OCI-LY3 (cell line): ENCODE measurements around the gene CD247.

Experiments used
- H2AFZ ChIP-seq: fragments of 200-600, 300-600 bp; shearing (Covaris generic); 2 replicates; pipeline ENCODE4 v1.6.0; 2014; ENCODE audit warnings: antibody characterized with exemption, low read depth, low read length
- H3K27ac ChIP-seq: fragments of 200-600, 300-600 bp; sonication (generic); 2 replicates; pipeline ENCODE4 v1.5.1; 2014; ENCODE audit warnings: mild to moderate bottlenecking, low read length, moderate library complexity, mixed read lengths
- H3K27me3 ChIP-seq: fragments of 200-600, 300-600 bp; sonication (generic); 2 replicates; pipeline ENCODE4 v1.6.1; 2014; ENCODE audit warnings: low read depth, low read length, mixed read lengths
- H3K36me3 ChIP-seq: fragments of 200-600, 300-600 bp; sonication (generic); replicated peaks from 2 replicates; pipeline ENCODE3; 2014; ENCODE audit warnings: low read depth, low read length, mixed read lengths
- H3K4me1 ChIP-seq: fragments of 300-600, 200-600 bp; sonication (generic); 2 replicates; pipeline ENCODE4 v1.6.1; 2014; ENCODE audit warnings: low read length, mixed read lengths
- H3K4me2 ChIP-seq: fragments of 200-600, 300-600 bp; sonication (generic); 2 replicates; pipeline ENCODE4 v1.6.1; 2014; ENCODE audit warnings: low read length, mixed read lengths
- H3K4me3 ChIP-seq: fragments of 300-600, 200-600 bp; sonication (generic); 2 replicates; pipeline ENCODE4 v1.5.1; 2014; ENCODE audit warnings: antibody characterized with exemption, mild to moderate bottlenecking, low read length, moderate library complexity
- H3K79me2 ChIP-seq: fragments of 300-600, 200-600 bp; shearing (Covaris generic); 2 replicates; pipeline ENCODE4 v1.6.1; 2014; ENCODE audit warnings: mild to moderate bottlenecking, low read length, mixed read lengths
- H3K9ac ChIP-seq: fragments of 300-600, 200-600 bp; shearing (Covaris generic); 2 replicates; pipeline ENCODE4 v1.6.0; 2014; ENCODE audit warnings: mild to moderate bottlenecking, low read length, moderate library complexity
- H3K9me3 ChIP-seq: fragments of 200-600, 300-600 bp; shearing (Covaris generic); 2 replicates; pipeline ENCODE4 v1.6.1; 2014; ENCODE audit warnings: low read length, mixed read lengths; ENCODE audit not compliant: insufficient read depth
- H4K20me1 ChIP-seq: fragments of 200-600, 300-600 bp; sonication (generic); 2 replicates; pipeline ENCODE4 v1.6.1; 2016; ENCODE audit warnings: low read length, mixed read lengths; ENCODE audit not compliant: insufficient read depth
- CTCF ChIP-seq: fragments of 200-600, 300-600 bp; sonication (generic); IDR thresholded peaks from 2 replicates; pipeline ENCODE4 v1.5.1; 2014; ENCODE audit warnings: antibody characterized with exemption, low read length, low read depth
- EZH2phosphoT487 ChIP-seq: fragments of 200-600 bp; shearing (Covaris generic); IDR thresholded peaks from 2 replicates; pipeline ENCODE4 v1.6.1; 2018; ENCODE audit warnings: antibody characterized with exemption, mixed run types, low read depth

CD247 gene

GRCh38 chr1:167460836-167461235 is 57.5 kb downstream of the CD247 start:
- H3K9me3 ChIP-seq: no peaks in the 10 kb centered on the region
- H3K36me3 ChIP-seq: no peaks in the 10 kb centered on the region
- no peak overlapping the region for H3K9ac ChIP-seq
- TF ChIP-seq CTCF (no peak), EZH2phosphoT487 (no peak)
- H3K27me3 ChIP-seq: peaks cover 46% of the 10 kb centered on the region
- H3K4me1 ChIP-seq: peaks cover 4% of the 10 kb centered on the region; the same call in 1 of the 2 replicates
- H3K4me2 ChIP-seq: no peak overlapping the region
- no peaks in the 10 kb centered on the region for H3K79me2 ChIP-seq
- no peak overlapping the region for H3K27ac ChIP-seq
- no peak overlapping the region for H3K4me3 ChIP-seq
- no peaks in the 10 kb centered on the region for H4K20me1 ChIP-seq
- no peak overlapping the region for H2AFZ ChIP-seq

- no peaks in the 10 kb centered on the region for H3K79me2 ChIP-seq
- H3K4me3 ChIP-seq: no peak overlapping the region
- H3K27ac ChIP-seq: no peak overlapping the region
- H3K4me1 ChIP-seq: peaks cover 6% of the 10 kb centered on the region; the same call in 1 of the 2 replicates
- peaks cover 35% of the 10 kb centered on the region for H3K27me3 ChIP-seq
- TF ChIP-seq CTCF: no peak
- no peak for TF ChIP-seq EZH2phosphoT487
- H2AFZ ChIP-seq: no peak overlapping the region
- H3K36me3 ChIP-seq: no peaks in the 10 kb centered on the region
- no peak overlapping the region for H3K4me2 ChIP-seq
- H3K9me3 ChIP-seq: no peaks in the 10 kb centered on the region
- H3K9ac ChIP-seq: no peak overlapping the region
- H4K20me1 ChIP-seq: no peaks in the 10 kb centered on the region
Observed at GRCh38 chr1:167457936-167458584, 60.3 kb downstream of the CD247 start.

GRCh38 chr1:167456926-167457325 is 61.4 kb downstream of the CD247 start:
- H3K4me3 ChIP-seq: no peak overlapping the region
- no peak overlapping the region for H3K9ac ChIP-seq
- no peaks in the 10 kb centered on the region for H4K20me1 ChIP-seq
- H3K27ac ChIP-seq: no peak overlapping the region
- peaks cover 39% of the 10 kb centered on the region for H3K27me3 ChIP-seq
- no peak for TF ChIP-seq EZH2phosphoT487
- TF ChIP-seq CTCF: no peak
- no peak overlapping the region for H3K4me2 ChIP-seq
- no peaks in the 10 kb centered on the region for H3K36me3 ChIP-seq
- H2AFZ ChIP-seq: no peak overlapping the region
- H3K79me2 ChIP-seq: no peaks in the 10 kb centered on the region
- peaks cover 6% of the 10 kb centered on the region; the same call in 1 of the 2 replicates for H3K4me1 ChIP-seq
- no peaks in the 10 kb centered on the region for H3K9me3 ChIP-seq

- H3K4me2 ChIP-seq: peak overlapping the region; percentile 93; the same call in 1 of the 2 replicates
- H4K20me1 ChIP-seq: no peaks in the 10 kb centered on the region
- no peaks in the 10 kb centered on the region for H3K9me3 ChIP-seq
- H3K27ac ChIP-seq: no peak overlapping the region
- TF ChIP-seq CTCF (no peak), EZH2phosphoT487 (no peak)
- no peak overlapping the region for H3K9ac ChIP-seq
- no peak overlapping the region for H2AFZ ChIP-seq
- peaks cover 39% of the 10 kb centered on the region for H3K27me3 ChIP-seq
- peaks cover 6% of the 10 kb centered on the region; the same call in 1 of the 2 replicates for H3K4me1 ChIP-seq
- no peaks in the 10 kb centered on the region for H3K36me3 ChIP-seq
- peak overlapping the region; percentile 90; the same call in 1 of the 2 replicates for H3K4me3 ChIP-seq
- H3K79me2 ChIP-seq: no peaks in the 10 kb centered on the region
Observed at GRCh38 chr1:167456524-167456923, 61.8 kb downstream of the CD247 start.
